Measurements from ENCODE around the gene PTGES2. TPM values are rescaled to one million over a fixed set of nuclear protein-coding genes. Genes with fewer than 3 reads are reported as not detected.

Gene PTGES2
- total RNA-seq, 1 donor = 54.4 TPM

DNA sequence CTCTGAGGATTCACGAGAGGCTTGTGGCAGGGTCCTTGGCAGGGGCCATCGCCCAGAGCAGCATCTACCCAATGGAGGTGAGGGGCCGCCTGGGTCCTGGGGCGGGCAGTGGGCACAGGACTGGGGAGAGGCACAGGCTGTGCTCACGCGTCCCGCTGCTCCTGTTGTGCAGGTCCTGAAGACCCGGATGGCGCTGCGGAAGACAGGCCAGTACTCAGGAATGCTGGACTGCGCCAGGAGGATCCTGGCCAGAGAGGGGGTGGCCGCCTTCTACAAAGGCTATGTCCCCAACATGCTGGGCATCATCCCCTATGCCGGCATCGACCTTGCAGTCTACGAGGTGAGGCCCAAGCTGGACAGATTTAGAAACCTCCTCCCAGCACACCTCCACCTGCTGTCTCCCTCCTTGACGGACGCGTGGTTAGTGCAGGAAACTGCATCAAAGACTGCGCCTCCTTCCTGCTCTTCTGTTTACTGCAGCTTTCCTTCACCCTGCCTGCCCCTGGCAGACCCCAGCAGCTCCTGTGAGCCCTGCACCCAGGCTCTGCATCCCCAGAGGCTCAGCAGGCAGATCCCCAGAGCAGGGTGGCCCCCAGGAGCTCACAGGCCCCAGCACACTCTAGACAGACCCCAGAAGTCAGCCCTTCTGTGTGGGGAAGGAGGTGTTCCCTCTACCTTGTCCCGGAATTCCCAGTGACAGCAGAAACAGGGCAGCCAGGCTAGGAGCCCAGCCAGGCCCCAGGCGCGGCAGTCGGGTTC lies 21.2 kb downstream of the PTGES2 start:
- DNase-seq (ENCODE audit: low read depth in 2 of 3, low spot score in 2 of 3) = no peak

DNA sequence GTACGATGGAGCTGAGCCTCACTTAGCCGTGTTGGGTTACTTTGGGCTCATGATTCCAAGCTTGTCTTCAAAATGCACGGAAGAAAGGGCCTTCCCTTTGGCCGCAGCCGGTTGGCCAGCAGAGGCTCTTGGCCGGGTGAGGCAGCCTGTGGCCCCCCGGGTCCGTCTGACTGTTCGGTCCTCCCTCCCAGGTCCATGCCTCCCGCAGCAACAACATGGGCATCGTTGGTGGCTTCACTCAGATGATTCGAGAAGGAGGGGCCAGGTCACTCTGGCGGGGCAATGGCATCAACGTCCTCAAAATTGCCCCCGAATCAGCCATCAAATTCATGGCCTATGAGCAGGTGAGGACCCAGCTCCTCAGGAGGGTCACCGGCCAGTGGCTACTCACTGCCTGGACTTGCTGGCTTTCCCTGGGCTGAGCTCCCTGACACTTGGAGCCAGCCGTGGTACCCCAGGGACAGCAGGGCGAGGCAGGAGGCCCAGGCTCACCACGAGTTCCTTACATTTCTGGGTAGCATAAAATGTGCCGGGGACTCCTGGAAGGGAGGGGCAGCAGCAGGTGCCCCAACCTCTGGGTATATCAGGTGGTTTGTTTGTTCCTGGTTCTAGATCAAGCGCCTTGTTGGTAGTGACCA lies 21.9 kb downstream of the PTGES2 start:
- no peak for DNase-seq (ENCODE audit: low read depth in 2 of 3, low spot score in 2 of 3)

DNA sequence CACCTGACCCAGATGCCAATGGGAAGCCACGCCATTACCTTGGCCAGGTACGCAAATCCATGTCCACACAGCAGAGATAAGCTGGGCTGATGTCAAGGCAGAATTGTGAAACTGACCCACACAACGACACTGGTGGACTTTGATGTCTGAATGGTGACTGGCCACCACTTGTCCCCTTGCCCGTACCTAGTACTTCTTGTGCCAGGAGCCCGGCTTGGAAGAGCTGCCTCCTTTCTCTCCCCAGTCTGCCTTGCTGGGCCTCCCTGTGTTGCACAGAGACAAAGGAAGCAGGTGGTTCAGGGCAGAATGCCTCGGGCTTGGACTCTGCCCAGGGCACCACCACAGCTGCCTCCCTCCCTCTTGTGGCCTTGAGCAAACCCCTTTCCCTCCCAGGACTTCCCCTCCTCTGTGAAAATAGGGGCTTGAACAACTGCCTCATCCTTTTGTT lies 23.3 kb downstream of the PTGES2 start:
- DNase-seq (ENCODE audit: low read depth in 2 of 3, low spot score in 2 of 3) = peak in 1 of 3 donors; percentile 47

DNA sequence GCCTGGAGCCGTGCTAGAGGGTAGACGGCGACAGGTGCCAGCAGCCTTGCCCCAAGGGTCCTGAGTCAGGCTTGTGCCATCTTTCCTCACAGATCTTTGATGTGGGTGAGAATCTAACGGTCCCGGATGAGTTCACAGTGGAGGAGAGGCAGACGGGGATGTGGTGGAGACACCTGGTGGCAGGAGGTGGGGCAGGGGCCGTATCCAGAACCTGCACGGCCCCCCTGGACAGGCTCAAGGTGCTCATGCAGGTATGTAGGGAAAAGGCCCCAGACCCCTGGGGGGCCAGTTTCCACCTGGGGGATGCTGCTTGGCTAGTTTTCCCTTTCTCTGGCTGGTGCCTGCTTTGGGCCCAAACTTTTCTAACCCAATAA lies 24.0 kb downstream of the PTGES2 start:
- DNase-seq (ENCODE audit: low read depth in 2 of 3, low spot score in 2 of 3) = no peak

DNA sequence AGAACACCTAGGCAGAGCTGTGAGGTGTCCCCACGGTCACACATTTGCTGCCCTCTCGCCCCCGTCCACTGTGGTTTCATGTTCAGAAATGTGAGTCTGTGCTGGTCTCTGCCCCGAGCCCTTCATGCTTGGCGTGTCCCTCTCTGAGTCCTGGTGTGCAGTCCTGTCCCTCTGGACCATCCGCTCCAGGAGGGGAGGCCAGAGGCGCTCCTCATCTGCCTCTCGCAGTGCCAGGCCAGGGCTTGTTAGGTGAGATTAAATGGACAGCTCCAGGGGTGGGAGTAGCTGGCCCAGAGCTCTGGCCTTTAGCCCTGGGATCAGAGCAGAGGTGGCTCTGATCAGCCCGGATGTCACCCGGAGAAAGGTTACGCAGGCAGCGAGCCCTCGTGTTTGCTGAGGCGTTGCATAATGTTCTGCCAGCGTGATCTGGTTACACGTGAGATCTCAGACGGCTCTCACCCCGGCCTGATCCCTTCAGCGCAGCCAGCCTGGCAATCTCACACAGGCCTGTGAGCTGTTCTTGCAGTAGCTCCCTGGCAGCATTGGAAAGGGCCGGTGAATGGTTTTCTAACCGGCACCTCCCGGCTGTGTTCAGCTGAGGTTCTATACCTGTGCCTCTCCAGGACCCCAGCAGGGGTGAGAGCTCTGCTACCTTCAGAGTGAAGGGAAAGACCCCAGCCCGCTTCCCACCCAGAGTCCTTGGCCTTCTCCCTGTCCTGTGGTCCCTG lies 24.5 kb downstream of the PTGES2 start:
- DNase-seq (ENCODE audit: low read depth in 2 of 3, low spot score in 2 of 3) = no peak

DNA sequence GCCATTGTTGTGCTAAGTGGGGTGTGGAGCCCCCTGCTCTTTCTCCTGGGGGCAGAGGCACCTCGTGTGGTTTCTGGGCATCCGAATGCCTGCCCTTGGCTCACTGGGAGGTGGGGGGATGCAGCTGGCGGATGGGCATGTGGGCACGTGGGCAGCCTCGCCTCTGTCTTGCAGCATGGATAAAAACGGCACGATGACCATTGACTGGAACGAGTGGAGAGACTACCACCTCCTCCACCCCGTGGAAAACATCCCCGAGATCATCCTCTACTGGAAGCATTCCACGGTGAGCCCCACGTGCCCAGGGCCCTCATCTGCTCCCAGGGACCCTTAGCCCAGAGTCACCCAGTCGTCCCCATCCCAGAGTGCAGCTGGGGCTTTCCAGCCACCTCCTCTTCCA lies 25.3 kb downstream of the PTGES2 start:
- no peak for DNase-seq (ENCODE audit: low read depth in 2 of 3, low spot score in 2 of 3)

DNA sequence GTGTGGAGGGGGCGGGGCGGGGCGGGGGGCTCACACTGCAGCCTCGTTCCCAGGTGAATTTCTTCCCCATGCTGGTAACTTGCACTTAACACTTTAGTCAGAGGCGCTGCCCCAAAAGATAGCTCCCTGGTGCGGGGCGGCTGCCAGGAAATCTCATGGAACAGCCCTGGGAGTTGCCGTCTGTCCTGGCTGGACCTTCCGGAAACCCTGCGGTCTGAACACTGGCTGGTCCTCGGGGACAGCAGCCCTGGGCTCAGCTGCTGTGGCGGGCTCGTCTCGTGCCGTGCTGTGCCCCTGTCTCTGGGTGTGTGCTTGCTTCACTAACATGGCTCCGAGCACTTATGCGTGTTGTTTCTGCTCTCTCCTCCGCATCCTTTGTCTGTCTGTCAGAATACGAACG lies 25.8 kb downstream of the PTGES2 start:
- DNase-seq (ENCODE audit: low read depth in 2 of 3, low spot score in 2 of 3) = no peak

DNA sequence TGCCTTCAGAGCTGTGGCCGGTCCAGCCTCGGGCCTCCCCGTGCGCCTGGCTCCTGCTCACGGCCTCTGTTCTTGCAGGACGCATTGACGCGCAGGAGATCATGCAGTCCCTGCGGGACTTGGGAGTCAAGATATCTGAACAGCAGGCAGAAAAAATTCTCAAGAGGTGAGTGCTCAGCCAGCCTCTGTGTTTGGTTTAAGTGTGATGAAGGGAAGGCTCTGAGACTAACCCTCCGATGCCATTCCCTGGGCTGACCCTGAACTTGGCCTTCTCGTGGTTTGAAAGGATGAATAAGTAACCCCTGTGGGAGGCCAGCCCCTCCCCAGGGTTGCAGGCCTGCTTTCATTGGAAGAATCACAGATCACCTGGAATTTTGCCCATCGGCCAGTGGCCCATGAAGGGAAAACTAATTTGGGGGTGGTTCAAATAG lies 26.3 kb downstream of the PTGES2 start:
- DNase-seq (ENCODE audit: low read depth in 2 of 3, low spot score in 2 of 3) = no peak

DNA sequence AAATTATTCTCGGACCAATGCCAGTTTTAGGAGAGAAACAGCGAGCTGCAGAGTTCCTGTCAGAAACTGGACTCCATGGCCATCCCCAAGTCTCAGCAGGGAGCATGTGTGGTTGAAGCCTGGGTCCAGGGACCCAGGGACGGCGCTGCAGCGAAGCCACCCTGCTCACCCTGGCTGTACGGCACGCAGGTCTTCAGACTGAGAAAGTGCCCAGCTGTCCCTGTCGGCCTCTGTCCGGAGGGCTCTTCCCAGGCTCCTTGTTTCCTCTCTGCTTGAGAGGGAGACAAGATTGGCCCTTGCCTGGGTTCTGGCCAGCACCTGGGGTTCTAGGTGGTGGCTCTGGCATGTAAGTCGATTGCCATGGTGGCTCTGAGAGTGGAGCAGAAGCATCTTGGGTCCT lies 26.9 kb downstream of the PTGES2 start:
- DNase-seq (ENCODE audit: low read depth in 2 of 3, low spot score in 2 of 3) = no peak

DNA sequence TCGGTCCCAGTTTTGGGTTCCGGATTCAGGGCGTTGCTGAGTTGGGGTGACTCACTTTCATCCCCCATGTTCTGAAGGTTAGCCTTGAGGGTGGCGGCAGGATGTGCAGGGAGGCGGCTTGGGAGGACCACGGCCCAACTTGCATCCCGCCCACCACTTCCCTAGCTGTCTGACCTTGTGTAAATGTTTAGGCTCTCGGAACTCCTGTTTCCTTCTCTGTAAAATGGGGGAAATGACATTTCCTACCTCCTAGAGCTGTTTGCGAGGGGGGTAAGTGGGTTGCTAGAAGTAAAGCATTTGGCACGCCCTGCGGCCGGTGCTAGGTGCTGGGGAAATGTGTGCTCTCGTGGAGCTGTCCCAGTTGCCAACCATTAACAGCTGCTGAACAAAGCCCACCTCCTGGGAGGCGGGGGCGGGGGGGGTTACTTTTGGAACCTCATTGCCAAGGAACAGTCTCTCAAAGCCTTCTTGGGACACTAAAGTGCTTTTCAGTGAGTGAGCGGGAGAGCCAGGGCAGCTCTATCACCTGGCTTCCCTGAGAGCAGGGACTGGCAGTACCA lies 27.5 kb downstream of the PTGES2 start:
- no peak for DNase-seq (ENCODE audit: low read depth in 2 of 3, low spot score in 2 of 3)

DNA sequence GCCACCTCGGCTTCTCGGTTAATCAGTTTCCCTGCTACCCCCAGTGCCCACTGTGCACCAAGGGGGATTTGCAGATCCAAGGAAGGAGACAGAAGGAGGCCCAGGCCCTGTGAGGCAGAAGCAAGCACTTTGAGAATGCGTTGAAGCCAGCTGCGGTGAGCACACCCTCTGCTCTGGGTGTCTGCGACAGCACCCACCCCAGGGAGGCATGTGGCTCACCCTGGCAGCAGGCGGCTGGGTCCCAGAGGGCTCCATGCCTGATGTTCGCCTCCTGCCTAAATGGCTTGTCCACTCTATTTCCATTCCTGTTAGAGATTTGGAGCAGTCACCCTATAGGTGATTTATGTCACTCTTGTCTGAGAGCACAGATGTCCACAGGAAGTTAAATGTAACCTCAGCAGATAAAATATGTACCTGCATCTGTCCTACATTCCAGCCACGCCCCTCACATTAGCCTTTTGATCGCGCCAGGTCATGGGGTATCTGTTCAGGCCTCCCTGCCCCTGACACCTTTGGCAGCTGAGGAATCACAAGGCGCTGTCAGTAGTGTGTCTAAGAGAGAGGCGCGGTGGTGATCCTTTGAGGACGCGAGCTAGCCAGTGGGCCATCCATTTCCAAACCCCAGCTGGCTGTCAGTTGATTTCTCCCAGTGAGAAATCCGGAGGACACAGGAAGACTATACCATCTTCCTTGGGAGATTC lies 28.1 kb downstream of the PTGES2 start:
- no peak for DNase-seq (ENCODE audit: low read depth in 2 of 3, low spot score in 2 of 3)

DNA sequence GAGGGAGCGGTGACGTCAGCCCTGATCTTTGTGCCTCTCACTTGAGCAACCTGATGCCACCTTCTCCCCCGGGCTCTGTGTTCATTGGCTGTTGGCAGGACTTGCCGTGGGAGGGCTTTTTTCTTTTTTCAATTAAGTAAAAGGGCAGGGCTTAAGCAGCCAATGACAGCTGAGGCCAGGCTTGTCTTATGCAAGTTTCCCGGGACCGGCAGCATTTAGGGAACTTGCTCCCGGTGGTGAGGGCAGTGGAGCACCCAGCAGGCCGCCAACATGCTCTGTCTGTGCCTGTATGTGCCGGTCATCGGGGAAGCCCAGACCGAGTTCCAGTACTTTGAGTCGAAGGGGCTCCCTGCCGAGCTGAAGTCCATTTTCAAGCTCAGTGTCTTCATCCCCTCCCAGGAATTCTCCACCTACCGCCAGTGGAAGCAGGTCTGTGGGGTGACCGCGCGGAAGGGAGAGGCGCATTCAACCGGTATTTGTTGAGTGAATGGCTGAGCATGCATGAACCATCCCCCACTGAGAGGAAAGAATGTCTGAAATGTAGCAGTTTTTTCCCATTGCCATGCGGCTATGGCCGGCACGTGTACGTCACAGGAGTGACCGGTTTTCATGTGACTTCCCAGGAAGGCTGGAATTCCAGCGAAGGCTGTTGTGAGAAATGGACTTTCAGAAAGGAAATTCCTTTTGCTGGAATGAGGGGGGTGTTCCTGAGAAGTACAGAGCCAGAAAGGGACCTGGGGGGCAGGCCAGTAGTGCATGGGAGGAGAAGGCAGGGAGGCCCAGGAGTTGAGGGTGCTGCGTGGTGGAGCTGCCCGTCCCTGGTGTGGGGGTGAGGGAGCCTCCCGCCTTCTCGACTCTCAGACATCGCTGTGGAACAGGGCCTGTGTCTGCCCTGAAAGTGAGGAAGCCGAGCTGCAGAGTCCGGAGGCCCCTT lies 29.0 kb downstream of the PTGES2 start:
- peak in 2 of 3 donors; percentile 74 to 87 for DNase-seq (ENCODE audit: low read depth in 2 of 3, low spot score in 2 of 3)

DNA sequence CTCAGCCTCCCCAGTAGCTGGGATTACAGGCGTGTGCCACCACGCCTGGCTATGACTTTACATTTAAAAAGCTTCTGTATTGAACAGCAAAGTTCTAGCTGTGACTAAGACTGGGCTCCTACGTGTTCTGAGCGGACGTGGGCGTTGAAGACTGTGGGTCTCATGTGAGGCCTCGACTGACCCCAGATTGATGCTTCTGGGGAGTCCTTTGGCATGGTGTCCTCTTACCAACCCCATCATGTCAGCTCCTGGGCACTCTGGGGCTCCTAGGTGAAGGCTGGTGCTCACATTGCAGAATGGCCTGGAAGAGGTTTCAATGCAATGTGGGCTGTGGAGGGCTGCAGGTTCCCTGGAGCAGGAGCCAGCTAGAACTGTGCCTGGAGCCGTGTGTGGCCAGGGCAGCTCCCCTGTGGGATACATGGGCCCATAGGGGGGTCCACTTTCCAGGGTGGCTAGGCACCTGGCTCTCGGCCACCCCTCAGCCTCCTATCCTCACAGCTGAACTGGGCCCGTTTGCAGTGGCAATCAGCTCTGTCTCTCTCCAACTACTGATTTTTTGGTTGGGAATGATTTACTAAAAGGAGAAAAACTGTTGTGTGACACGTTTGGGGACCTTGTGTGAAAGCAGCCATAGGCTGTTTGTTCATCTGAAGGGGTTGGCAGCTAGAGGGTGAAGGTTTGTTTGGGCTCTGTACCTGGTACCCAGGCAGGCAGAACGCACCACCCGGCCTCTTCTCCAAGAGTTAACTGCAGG lies 29.8 kb downstream of the PTGES2 start:
- no peak for DNase-seq (ENCODE audit: low read depth in 2 of 3, low spot score in 2 of 3)

DNA sequence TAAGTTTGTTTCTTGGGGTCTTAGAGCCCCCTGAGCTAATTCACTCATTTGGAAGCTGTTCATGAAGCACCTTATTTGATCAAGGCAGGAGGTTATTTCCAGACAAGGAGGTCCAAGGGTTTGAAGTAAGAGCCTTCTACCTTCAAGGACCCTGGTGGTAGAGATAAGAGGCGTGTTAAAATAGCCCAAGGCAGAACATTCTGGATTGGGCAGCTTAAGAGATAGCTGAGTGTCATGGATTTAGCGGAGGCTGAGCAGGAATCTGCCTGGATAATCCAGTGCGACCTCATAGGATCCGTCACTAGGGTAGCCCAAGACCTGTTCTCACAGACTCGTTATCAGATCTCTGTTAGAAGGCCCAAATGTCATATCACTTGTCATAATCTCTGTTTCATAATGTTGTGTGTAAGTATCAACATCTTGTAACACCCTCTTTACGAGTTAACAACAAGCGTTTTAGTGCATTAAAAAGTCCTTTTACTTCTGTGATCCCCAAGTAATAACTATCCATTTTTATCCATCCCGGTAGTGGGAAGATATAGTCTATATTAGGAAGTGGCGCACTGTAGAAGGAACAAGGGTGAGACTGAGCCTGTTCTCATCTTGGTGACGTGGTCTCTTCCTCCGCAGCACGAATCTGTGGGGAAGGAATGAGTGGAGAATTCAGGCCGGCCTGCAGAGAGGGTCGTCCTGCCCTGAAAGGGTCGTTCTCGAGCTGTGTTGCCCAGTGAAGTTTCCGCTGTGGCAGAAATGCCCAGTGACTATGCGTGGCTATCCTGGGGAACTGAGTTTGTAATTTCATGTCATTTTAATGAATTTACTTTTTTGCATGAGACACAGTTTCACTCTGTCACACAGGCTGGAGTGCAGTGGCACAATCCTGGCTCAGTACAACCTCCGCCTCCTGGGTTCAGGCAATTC lies 30.7 kb downstream of the PTGES2 start:
- DNase-seq (ENCODE audit: low read depth in 2 of 3, low spot score in 2 of 3) = no peak

DNA sequence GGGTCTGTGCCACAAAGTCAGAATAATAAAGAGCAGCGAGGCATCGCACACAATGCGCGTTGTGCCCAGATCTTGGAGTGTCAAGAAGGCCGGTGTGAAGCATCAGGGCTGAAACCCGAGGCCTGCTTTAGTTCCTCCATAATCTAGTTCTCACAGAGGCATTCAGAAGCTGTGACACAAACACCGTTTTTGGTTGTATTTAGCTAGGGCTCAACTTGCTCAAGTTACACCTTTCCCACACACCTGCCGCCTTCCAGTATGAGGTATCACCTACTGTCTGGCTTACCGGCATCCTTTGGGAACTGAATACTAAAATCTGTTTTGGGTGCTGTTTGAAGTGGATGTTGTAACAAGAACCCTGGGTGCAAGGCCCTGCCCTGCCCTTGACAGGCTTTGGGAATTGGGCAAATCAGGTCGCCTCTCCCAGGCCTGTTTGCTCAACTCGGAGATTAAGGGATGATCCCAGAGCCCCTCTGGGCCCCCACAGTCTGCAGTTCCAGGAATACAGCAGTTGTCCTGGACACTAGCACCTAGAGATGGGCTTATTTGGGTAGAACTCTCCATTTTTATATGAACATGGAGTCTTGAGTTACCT lies 32.5 kb downstream of the PTGES2 start:
- no peak for DNase-seq (ENCODE audit: low read depth in 2 of 3, low spot score in 2 of 3)

DNA sequence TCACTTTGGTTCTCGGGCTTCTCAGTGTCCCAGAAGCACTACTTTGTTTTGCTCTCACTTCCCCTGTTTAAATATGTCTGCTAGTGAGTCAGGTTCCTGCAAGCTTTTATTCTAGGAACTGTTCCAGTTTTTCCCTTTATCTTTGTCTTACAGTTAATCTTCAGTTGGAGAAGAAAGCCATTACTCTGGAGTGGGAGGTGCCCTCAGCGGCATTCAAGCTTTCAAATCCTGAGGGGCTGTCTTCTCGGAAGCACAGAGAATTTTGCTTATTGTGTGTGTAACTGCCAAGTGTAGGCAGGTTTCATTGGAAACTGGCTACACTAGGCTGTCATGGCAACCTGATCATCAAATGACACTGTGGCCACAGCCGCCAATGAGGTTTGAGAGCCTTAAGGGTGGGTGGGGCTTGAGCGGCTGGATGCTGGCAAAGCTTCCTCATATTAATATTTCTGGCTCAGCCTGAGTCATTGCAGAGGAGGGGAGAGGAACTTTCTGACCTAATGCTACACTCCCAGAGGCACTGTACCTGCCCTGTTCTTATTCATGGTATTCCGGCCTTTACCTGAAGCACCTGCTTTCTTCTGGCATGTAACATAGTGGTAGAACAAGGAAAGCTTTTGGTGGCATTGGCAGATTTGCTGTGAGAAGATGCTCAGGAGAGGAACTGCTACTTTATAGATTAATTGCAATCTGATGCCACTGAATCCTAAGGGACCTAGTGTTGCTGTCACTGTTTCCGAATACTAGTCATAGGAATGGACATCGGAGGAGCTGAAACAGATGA lies 33.2 kb downstream of the PTGES2 start:
- DNase-seq (ENCODE audit: low read depth in 2 of 3, low spot score in 2 of 3) = peak in 2 of 3 donors; percentile 93 to 98

DNA sequence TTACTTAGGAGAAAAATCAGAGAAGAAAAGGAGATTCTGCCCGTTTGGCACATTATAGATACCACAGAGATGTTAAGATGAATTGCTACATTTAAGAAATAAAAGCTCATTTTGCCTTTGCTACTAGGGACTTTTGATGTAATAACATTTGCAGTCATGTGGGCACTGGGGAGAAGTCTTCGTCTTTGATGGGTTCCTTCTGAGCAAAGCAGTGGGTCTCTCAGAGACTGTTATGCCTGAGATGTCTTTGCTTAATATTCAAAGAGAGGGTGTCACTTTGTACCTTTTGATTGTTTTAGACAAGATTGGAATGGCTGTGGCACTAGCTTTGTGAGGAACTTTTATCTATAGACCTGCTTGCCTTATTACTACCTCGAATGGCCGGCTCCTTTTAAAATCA lies 34.5 kb downstream of the PTGES2 start:
- DNase-seq (ENCODE audit: low read depth in 2 of 3, low spot score in 2 of 3) = no peak
